ENCODE results near the gene TAF7.
A peak's percentile ranks its signal among the peaks of the same experiment; 100 is the strongest.
"Not testable (repeated sequence)": the region's sequence is repeated elsewhere in the genome, so short reads cannot be mapped to it uniquely, and the experiment has no call there.

Gene TAF7, protein sequence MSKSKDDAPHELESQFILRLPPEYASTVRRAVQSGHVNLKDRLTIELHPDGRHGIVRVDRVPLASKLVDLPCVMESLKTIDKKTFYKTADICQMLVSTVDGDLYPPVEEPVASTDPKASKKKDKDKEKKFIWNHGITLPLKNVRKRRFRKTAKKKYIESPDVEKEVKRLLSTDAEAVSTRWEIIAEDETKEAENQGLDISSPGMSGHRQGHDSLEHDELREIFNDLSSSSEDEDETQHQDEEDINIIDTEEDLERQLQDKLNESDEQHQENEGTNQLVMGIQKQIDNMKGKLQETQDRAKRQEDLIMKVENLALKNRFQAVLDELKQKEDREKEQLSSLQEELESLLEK

DNA sequence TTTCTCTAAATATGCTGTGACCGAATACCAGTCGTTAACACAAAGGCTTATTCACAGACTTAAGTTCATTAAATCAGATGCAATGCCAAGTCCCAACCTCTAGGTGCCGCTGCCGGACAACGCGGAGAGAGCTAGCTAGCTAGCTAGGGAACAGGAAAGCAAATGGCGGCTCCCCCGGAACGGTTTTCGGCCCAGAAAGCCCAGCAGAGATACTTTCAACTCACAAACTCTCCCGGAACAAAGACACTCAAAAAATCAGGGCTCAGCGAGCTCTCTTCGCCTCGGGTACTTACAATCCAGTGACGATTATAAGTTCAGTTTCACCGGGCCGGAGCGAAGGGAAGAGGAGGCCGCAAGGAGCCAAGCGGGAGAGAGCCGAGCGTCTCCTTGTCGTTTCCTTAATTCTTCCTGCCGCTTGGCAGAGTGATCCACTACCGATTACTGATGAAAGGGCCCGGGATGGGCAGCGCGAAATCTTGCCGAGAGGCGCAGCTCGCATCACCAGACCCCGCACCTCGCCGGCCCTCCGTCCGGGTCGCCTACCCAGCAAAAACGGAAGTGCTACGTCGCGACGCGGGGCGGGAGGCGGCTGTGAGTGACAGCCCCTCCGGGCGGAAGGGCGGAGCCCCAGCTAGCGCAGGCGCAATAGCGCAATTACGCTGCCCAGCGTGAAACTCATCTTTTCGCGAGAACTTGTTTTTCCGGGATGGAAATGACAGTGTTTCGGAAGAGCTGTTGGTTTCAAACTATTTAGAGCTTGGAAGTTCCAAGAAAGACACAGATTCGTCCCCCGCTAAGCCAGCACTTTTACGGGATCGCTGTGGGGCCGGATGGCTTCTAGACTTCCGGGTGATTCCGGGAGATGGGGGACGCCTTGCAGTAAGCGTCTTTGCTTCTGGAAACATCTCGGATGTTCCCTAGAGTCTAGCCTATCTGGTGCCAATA lies at the start of gene TAF7:
Gene TAF7, minus strand, starts transcription at position 560 of the 945 bp plus-strand sequence. CDS start 740 bp downstream, outside the sequence.
- DNase-seq = peak; percentile 93

GRCh38 chr5:141366016-141366896 lies 45.7 kb upstream of the TAF7 start:
- no peak for DNase-seq

GRCh38 chr5:141363952-141364660 lies 43.5 kb upstream of the TAF7 start, which contains the start of gene PCDHGA5:
Gene PCDHGA5, plus strand, starts transcription at chr5:141364162. Its CDS starts 169 bp downstream, at chr5:141364331.
- peak; percentile 21 for DNase-seq

- DNase-seq = no peak
Observed at GRCh38 chr5:141362719-141363118, 42.1 kb upstream of the TAF7 start.

GRCh38 chr5:141360685-141361084 lies 40.1 kb upstream of the TAF7 start:
- no peak for DNase-seq

DNA sequence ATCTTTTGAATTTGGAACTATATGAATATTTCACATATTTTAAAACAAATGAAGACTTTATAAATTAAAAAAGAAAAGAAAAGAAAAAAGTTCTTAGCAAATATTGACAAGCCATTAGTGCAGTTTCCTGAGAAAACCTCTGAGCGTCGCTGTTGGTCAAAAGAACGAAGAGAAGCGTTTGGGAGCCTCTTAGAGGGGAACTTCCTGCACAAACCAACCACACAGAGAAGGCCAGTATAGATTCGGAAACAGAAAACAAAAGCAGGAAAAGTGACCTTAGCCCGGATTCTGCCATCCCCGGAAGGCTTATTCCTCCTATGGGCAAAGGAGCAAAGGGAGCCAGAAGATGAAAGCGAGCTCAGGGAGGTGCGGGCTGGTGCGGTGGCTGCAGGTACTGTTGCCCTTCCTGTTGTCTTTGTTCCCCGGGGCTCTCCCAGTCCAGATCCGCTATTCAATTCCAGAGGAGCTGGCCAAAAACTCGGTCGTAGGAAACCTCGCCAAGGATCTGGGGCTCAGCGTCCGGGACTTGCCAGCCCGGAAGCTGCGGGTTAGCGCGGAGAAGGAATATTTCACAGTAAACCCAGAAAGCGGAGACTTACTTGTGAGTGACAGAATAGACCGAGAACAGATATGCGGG lies 39.3 kb upstream of the TAF7 start, which contains the start of gene PCDHGB2:
Gene PCDHGB2, plus strand, starts transcription at position 205 of the 637 bp plus-strand sequence. Its CDS starts 142 bp downstream, at position 347.
- peak; percentile 68 for DNase-seq

DNA sequence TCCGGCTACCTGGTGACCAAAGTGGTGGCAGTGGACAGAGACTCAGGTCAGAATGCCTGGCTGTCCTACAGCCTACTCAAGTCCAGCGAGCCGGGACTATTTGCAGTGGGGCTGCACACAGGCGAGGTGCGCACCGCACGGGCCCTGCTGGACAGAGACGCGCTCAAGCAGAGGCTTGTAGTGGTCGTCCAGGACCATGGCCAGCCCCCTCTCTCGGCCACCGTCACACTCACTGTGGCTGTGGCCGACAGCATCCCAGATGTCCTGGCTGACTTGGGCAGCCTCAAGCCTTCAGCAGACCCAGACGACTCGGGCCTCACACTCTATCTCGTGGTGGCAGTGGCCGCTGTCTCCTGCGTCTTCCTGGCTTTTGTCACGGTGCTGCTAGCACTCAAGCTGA lies 36.4 kb upstream of the TAF7 start:
- DNase-seq = no peak

DNA sequence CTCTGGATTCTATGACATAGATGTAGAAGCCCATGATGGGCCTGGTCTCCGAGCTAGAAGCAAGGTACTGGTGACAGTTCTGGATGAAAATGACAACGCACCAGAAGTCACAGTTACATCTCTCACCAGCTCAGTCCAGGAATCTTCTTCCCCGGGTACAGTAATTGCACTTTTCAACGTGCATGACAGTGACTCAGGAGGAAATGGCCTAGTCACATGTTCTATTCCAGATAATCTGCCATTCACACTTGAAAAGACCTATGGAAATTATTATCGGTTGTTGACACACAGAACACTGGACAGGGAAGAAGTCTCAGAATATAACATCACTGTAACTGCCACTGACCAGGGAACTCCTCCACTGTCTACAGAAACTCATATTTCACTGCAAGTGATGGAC lies 35.5 kb upstream of the TAF7 start:
- DNase-seq = no peak

- no peak for DNase-seq
Observed at GRCh38 chr5:141355641-141356040, 35.1 kb upstream of the TAF7 start.

DNA sequence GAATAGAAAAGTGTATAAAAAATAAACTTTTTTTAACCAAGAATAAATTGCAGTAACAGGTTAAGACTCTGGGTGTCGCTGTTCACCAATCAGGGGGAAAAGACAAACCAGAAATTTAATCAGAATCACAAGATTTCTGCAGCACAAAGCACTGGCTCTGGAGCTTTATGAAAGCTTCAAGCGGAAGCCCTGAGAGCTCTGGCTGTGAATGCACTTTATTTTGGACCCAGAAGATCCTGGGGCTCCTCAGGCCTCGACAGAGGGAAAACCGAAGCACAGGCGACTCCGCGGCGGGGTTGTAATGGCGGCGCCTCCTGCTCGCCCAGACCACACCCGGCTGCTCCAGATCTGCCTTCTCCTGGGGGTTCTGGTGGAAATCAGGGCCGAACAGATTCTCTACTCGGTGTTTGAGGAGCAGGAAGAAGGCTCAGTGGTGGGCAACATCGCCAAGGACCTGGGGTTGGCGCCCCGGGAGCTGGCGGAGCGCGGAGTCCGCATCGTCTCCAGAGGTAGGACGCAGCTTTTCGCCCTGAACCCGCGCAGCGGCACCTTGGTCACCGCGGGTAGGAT lies 34.4 kb upstream of the TAF7 start, which contains the start of gene PCDHGA4:
Gene PCDHGA4, plus strand, starts transcription at position 122 of the 570 bp plus-strand sequence. Its CDS starts 87 bp downstream, at position 209.
- DNase-seq = no peak

GRCh38 chr5:141351591-141351990 lies 31.0 kb upstream of the TAF7 start:
- no peak for DNase-seq

DNA sequence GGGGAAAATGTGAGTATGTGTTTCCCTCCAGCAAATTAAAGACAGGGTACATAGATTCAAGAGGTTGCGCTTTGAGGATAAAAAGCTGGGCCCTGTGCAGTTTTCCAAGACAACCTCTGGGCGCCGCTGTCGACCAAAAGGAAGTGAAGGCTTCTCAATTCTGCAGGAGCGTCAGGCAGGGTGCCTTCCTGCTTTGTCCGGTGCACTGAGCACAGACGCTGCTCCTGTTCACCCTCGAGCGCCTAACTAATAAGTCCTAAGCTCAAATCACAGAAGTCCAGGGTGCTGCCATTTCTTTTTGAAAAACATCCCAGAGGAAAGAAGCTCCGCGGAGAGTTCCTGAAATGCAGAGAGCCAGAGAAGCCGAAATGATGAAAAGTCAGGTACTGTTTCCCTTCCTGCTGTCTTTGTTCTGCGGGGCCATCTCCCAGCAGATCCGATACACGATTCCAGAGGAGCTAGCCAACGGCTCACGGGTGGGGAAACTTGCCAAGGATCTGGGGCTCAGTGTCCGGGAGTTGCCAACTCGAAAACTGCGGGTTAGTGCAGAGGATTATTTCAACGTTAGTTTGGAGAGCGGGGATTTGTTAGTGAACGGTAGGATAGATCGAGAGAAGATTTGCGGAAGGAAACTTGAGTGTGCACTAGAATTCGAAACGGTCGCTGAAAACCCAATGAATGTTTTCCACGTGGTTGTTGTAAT lies 29.5 kb upstream of the TAF7 start, which contains the start of gene PCDHGB1:
Gene PCDHGB1, plus strand, starts transcription at position 183 of the 703 bp plus-strand sequence. Its CDS starts 162 bp downstream, at position 345.
- peak; percentile 76 for DNase-seq

GRCh38 chr5:141346017-141346416 lies 25.4 kb upstream of the TAF7 start:
- DNase-seq = not testable (repeated sequence)

DNA sequence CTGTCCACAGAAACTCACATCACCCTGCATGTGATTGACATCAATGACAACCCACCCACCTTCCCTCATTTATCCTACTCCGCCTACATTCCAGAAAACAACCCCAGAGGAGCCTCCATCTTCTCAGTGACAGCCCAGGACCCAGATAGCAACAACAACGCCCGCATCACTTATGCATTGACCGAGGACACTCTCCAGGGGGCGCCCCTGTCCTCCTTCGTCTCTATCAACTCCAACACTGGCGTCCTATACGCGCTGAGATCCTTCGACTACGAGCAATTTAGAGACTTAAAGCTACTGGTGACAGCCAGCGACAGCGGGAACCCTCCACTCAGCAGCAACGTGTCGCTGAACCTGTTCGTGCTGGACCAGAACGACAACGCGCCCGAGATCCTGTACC lies 24.7 kb upstream of the TAF7 start:
- no peak for DNase-seq

GRCh38 chr5:141343953-141344463 lies 23.4 kb upstream of the TAF7 start:
- no peak for DNase-seq

- peak; percentile 43 for DNase-seq
Observed at GRCh38 chr5:141343242-141343952, 22.8 kb upstream of the TAF7 start, which contains the start of gene PCDHGA3. Gene PCDHGA3, plus strand, starts transcription at chr5:141343829. Its CDS starts 205 bp downstream, at chr5:141344034.

GRCh38 chr5:141342773-141343172 lies 22.2 kb upstream of the TAF7 start:
- no peak for DNase-seq

GRCh38 chr5:141340781-141341354 lies 20.3 kb upstream of the TAF7 start:
- not testable (repeated sequence) for DNase-seq

All from EL (cell line).